Nephron (organoid): Measurements from ENCODE around the gene PCDHGA11.
"Not testable (repeated sequence)": the region's sequence is repeated elsewhere in the genome, so short reads cannot be mapped to it uniquely, and the experiment has no call there.

Experiments
- H3K27ac Mint-ChIP-seq, 3 experiments: 2 replicates each; pipeline ENCODE4 v1.8.0; 2020; ENCODE audit warnings: mixed read lengths in 3 of 3, mild to moderate bottlenecking in 2 of 3, moderate library complexity in 1 of 3
- H3K27me3 Mint-ChIP-seq: 2 replicates; pipeline ENCODE4 v1.8.0; 2021; ENCODE audit warnings: low read depth, mild to moderate bottlenecking, moderate library complexity, mixed read lengths
- H3K36me3 Mint-ChIP-seq: 2 replicates; pipeline ENCODE4 v1.8.0; 2020; ENCODE audit warnings: low read depth, mixed read lengths
- H3K4me1 Mint-ChIP-seq: 2 replicates; pipeline ENCODE4 v1.8.0; 2020; ENCODE audit warnings: mixed read lengths
- H3K4me3 Mint-ChIP-seq, 3 experiments: 2 replicates each; pipeline ENCODE4 v1.8.0; 2020; ENCODE audit warnings: mild to moderate bottlenecking in 3 of 3, mixed read lengths in 3 of 3, moderate library complexity in 2 of 3
- H3K9me3 Mint-ChIP-seq: 2 replicates; pipeline ENCODE4 v1.8.0; 2020; ENCODE audit warnings: mixed read lengths
- TF ChIP-seq, protein P1 (sequence below), 3 experiments: fragments of 200-600 bp; sonication (generic); IDR thresholded peaks; one replicate each; pipeline ENCODE4 v1.5.0; 2021; ENCODE audit warnings: antibody characterized with exemption in 3 of 3; ENCODE audit not compliant: unreplicated experiment in 3 of 3

PCDHGA11 gene

DNA sequence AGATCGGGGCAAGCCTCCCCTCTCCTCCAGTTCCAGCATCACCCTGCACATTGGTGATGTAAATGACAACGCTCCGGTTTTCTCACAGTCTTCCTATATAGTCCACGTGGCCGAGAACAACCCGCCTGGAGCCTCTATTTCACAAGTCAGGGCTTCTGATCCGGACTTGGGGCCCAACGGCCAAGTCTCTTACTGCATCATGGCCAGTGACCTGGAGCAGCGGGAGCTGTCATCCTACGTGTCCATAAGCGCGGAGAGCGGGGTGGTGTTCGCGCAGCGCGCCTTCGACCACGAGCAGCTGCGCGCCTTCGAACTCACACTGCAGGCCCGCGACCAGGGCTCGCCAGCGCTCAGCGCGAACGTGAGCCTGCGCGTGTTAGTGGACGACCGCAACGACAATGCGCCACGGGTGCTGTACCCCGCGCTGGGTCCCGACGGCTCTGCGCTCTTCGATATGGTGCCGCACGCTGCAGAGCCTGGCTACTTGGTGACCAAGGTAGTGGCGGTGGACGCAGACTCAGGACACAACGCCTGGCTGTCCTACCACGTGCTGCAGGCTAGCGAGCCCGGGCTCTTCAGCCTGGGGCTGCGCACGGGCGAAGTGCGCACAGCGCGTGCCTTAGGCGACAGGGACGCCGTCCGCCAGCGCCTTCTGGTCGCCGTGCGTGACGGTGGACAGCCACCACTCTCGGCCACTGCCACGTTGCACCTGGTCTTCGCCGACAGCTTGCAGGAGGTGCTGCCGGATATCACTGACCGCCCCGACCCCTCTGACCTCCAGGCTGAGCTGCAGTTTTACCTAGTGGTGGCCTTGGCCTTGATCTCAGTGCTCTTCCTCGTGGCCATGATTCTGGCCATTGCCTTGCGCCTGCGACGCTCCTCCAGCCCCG is 31.5 kb upstream of the PCDHGA11 start:
- peaks cover 46% of the 10 kb centered on the region for H3K36me3 Mint-ChIP-seq
- no peaks in the 10 kb centered on the region for H3K4me1 Mint-ChIP-seq
- no peak overlapping the region for H3K27ac Mint-ChIP-seq
- H3K9me3 Mint-ChIP-seq: peaks cover 75% of the 10 kb centered on the region
- H3K27me3 Mint-ChIP-seq: no peaks in the 10 kb centered on the region
- TF ChIP-seq, protein P1, sequence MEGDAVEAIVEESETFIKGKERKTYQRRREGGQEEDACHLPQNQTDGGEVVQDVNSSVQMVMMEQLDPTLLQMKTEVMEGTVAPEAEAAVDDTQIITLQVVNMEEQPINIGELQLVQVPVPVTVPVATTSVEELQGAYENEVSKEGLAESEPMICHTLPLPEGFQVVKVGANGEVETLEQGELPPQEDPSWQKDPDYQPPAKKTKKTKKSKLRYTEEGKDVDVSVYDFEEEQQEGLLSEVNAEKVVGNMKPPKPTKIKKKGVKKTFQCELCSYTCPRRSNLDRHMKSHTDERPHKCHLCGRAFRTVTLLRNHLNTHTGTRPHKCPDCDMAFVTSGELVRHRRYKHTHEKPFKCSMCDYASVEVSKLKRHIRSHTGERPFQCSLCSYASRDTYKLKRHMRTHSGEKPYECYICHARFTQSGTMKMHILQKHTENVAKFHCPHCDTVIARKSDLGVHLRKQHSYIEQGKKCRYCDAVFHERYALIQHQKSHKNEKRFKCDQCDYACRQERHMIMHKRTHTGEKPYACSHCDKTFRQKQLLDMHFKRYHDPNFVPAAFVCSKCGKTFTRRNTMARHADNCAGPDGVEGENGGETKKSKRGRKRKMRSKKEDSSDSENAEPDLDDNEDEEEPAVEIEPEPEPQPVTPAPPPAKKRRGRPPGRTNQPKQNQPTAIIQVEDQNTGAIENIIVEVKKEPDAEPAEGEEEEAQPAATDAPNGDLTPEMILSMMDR (IDR thresholded peaks at IDR 0.05; ENCODE audit: unreplicated experiment in 3 of 3): no peak
- peak overlapping the region in 1 of 3 experiments; percentile 53 for H3K4me3 Mint-ChIP-seq

DNA sequence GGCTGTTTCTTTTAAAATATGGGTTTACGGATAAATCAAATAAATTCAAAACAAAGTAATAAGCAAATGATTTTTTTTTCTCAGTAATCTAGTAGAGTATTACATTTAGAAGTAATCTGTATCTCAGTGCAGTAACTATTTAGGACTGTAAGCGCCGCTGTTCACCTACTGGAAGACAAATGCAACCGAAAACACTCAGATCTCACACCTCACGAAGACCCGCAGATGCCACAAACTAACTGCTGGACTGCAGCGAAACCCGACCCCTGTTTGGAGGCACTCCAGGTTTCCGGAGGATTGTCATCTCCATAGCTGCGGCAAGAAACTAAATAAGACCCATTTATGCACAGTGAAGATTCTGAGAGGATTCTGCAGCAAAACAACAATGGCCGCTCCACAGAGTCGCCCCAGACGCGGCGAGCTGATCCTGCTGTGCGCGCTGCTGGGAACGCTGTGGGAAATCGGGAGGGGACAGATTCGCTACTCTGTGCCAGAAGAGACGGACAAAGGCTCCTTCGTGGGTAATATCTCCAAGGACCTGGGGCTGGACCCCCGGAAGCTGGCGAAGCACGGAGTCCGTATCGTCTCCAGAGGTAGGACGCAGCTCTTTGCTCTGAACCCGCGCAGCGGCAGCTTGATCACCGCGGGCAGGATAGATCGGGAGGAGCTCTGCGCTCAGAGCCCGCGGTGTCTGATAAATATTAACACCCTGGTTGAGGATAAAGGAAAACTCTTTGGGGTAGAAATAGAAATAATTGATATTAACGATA is 28.2 kb upstream of the PCDHGA11 start, which contains the start of gene PCDHGA8:
TSS of gene PCDHGA8 (plus strand) at position 205 of the 770 bp plus-strand sequence. CDS start at position 386, 181 bp downstream.
- H3K27me3 Mint-ChIP-seq: no peaks in the 10 kb centered on the region
- H3K27ac Mint-ChIP-seq: no peak within 1 kb of the TSS
- H3K36me3 Mint-ChIP-seq: peaks cover 63% of the 10 kb centered on the region
- H3K4me1 Mint-ChIP-seq: no peaks in the 10 kb centered on the region
- peaks cover 68% of the 10 kb centered on the region for H3K9me3 Mint-ChIP-seq
- H3K4me3 Mint-ChIP-seq: no peak within 1 kb of the TSS
- TF ChIP-seq, protein P1 (IDR thresholded peaks at IDR 0.05; ENCODE audit: unreplicated experiment in 3 of 3): no peak

DNA sequence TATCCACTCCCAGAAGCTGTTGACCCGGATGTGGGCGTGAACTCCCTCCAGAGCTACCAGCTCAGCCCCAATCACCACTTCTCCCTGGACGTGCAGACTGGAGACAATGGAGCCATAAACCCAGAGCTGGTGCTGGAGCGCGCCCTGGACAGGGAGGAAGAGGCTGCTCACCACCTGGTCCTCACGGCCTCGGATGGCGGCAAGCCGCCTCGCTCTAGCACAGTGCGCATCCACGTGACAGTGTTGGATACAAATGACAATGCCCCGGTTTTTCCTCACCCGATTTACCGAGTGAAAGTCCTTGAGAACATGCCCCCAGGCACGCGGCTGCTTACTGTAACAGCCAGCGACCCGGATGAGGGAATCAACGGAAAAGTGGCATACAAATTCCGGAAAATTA is 27.6 kb upstream of the PCDHGA11 start:
- peaks cover 61% of the 10 kb centered on the region for H3K36me3 Mint-ChIP-seq
- peaks cover 67% of the 10 kb centered on the region for H3K9me3 Mint-ChIP-seq
- H3K27ac Mint-ChIP-seq: no peak overlapping the region
- H3K27me3 Mint-ChIP-seq: no peaks in the 10 kb centered on the region
- no peak overlapping the region for H3K4me3 Mint-ChIP-seq
- TF ChIP-seq, protein P1 (IDR thresholded peaks at IDR 0.05; ENCODE audit: unreplicated experiment in 3 of 3): no peak
- no peaks in the 10 kb centered on the region for H3K4me1 Mint-ChIP-seq

- H3K27ac Mint-ChIP-seq, H3K4me3 Mint-ChIP-seq, H3K27me3 Mint-ChIP-seq, H3K4me1 Mint-ChIP-seq: not testable (repeated sequence)
- H3K9me3 Mint-ChIP-seq: peaks cover 65% of the 10 kb centered on the region
- peaks cover 59% of the 10 kb centered on the region for H3K36me3 Mint-ChIP-seq
Observed at GRCh38 chr5:141394401-141395187, 26.3 kb upstream of the PCDHGA11 start.

- not testable (repeated sequence) for H3K4me3 Mint-ChIP-seq, H3K27ac Mint-ChIP-seq, H3K4me1 Mint-ChIP-seq, H3K27me3 Mint-ChIP-seq
- Mint-ChIP-seq H3K36me3 (peaks cover 49% of the 10 kb centered on the region), H3K9me3 (peaks cover 63% of the 10 kb centered on the region)
Observed at GRCh38 chr5:141397756-141398551, 22.9 kb upstream of the PCDHGA11 start, which contains the start of gene PCDHGB5. TSS of gene PCDHGB5 (plus strand) at chr5:141397947. CDS start at chr5:141398128, 181 bp downstream.

- peaks cover 62% of the 10 kb centered on the region for H3K9me3 Mint-ChIP-seq
- peaks cover 47% of the 10 kb centered on the region for H3K36me3 Mint-ChIP-seq
- TF ChIP-seq, protein P1 (IDR thresholded peaks at IDR 0.05; ENCODE audit: unreplicated experiment in 3 of 3): no peak
- no peak overlapping the region for H3K4me3 Mint-ChIP-seq
- H3K27ac Mint-ChIP-seq: no peak overlapping the region
- H3K4me1 Mint-ChIP-seq: no peaks in the 10 kb centered on the region
- H3K27me3 Mint-ChIP-seq: no peaks in the 10 kb centered on the region
Observed at GRCh38 chr5:141398608-141399007, 22.2 kb upstream of the PCDHGA11 start.
